GM18873 (cell line): ENCODE measurements around the gene PRMT9.

ENCODE experiments used
- ATAC-seq: cut with Tn5 transposase; IDR thresholded peaks from one replicate; pipeline ENCODE4 v1.9.1; 2021; ENCODE audit warnings: mild to moderate bottlenecking, moderate library complexity, moderate number of reproducible peaks; ENCODE audit not compliant: unreplicated experiment, low FRiP score

Gene PRMT9

GRCh38 chr4:147683717-147684700, at the start of gene PRMT9:
Gene PRMT9 (minus strand): TSS chr4:147684163. CDS start chr4:147683987, 176 bp downstream.
- peak; percentile 99 for ATAC-seq

GRCh38 chr4:147732518-147733235, 48.7 kb upstream of the PRMT9 start:
- ATAC-seq, result no peak

DNA sequence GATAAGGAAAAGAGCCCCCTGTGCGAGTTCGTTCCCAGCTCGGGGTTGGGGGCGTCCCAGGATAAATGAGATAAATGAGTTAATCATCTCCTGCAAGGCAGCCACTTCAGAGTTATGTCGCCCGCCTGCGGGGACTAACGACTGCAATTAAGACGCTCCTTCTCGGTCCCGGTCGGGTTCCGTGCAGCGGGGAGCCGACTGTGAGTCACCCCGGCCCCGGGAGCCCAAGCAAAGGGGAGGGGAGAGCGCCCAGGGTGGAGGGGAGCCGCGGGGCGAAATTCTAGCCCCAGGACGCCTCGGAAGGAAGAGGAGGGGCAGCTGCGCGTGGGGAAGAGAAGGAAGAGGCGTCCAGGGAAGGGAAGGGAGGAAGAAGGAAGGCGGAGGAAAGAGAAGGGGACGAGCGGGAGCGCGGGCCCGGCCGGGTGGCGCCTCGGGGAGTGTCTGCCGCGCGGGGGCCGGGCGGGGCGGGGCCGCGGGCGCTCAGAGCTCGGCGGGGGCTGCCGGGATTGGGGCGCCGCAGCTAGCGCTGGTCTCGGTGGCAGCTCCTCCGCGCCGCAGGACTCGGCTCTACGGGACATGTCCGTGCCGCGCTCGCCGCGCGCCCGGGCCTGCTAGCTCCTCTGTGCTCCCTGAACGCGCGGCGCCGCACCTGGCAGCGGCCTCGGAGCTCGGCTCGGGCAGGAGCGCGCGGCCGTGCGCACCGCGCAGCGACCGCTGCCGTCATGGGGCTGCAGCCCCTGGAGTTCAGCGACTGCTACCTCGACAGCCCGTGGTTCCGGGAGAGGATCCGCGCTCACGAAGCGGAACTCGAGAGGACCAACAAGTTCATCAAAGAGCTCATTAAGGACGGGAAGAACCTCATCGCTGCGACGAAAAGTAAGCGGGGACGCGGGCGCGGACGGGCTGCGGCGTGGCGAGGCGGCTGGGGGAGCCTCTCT, 47.9 kb upstream of the PRMT9 start, which contains the start of gene ARHGAP10:
Gene ARHGAP10, plus strand, starts transcription at position 509 of the 938 bp plus-strand sequence. Its CDS starts 214 bp downstream, at position 723.
- ATAC-seq, result peak; percentile 39

- no peak for ATAC-seq
These were observed 46.4 kb upstream of the PRMT9 start for GRCh38 chr4:147730333-147730732.

- no peak for ATAC-seq
These were observed 43.6 kb upstream of the PRMT9 start for GRCh38 chr4:147727476-147728028.

GRCh38 chr4:147725673-147726072, 41.7 kb upstream of the PRMT9 start:
- no peak for ATAC-seq

DNA sequence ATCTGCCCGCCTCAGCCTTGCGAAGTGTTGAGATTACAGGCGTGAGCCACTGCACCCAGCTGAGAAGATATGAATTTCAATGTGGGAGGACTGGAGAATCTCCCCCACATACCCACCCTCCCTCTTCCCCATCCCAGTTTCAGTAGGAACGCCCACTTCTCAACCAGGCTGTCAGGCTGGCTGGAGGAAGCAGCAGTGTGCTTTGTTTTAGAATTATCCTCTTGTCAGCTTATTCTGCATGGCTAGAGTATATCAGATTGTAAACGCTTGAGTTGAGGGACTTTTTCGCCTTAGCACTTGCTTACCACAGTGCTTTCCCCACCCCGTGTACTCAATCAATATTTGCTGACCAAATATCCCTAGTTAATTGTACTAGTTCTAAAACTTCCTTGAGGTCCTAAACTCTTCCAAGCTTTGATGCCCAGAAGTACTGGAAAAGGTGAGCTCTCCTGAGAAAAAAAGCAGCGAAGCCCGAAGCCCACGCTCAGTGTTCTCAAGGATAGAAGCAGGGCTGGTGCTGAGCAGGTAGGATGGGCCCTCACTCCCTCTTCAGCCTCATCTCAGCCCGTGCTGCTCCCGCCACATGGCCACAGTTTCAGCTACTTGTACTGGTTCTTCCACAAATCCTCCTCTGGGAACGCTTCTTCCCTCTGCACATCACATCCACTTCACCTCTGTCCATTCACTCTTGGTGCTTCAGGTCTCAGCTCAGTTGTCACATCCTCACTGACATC, 40.7 kb upstream of the PRMT9 start:
- ATAC-seq, result no peak

DNA sequence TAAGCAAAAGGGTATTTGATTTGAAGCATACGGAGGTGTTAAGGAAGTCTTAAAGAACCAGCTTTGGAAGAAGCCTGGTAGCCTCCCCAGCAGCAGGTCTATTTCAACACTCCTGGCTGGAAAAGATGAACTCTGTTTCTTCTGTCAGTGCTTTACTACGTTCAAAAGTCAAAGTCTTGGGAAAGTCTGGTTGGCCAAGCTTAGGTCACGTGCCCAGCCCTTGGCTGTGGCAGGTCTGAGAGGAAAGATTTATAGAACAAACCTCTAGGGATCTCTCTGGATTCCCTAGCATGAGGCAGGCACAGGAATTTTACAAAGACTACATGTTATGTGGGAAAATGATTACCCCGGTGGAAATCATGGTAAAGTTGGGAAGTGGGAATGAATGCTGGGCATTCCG, 39.4 kb upstream of the PRMT9 start:
- no peak for ATAC-seq

DNA sequence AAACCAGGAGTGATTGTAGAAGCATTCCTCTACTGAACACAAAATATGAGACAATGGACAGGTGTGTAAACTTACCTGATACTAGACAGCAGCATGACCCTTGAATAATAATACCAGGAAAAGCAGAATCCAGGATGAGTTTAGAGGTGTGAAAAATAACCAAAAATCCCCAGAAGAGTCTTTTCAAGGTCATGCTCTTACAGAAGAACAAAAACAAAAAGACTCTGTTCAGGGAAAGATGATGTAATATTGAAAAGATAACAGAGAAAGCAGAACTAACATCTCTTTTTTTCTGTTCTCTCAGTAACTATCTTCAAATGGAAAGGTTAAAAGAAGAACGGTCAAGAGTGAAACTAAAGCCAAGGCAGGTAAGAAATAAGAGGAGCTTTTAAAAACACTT, 33.9 kb upstream of the PRMT9 start:
- peak; percentile 88 for ATAC-seq

DNA sequence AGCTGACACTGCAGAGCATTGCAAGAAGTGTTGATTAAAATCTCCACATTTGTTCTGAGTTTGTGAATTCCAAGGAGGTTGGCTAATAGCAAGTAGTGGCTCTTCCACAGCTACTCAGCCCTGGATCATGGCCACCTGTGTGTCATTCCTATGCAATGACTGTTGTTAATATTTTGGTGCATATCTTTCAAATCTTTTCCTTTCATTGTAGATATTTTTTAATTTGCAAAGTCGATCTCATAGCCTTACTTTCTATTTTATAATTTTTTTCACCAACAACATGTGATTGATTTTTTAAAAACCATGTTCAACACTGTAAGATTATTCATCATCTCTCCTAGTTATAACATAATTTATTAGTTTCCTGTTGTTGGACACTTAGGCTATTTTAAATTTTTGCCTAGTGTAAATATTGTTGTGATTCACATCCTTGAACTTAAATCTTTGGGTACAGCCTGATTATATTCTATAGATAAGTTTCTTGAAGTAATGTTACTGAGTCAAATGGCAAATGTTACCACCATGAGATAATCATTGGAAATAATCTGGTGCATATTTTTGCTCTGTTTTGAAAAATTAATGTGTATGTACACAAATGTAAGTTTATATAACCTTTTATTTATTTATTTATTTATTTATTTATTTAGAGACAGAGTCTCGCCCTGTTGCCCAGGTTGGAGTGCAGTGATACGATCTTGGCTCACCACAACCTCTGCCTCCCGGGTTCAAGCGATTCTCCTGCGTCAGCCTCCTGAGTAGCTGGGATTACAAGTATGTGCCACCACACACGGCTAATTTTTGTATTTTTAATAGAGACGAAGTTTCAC, 30.8 kb upstream of the PRMT9 start:
- no peak for ATAC-seq

- ATAC-seq, result no peak
These were observed 26.0 kb upstream of the PRMT9 start for GRCh38 chr4:147709999-147710398.

DNA sequence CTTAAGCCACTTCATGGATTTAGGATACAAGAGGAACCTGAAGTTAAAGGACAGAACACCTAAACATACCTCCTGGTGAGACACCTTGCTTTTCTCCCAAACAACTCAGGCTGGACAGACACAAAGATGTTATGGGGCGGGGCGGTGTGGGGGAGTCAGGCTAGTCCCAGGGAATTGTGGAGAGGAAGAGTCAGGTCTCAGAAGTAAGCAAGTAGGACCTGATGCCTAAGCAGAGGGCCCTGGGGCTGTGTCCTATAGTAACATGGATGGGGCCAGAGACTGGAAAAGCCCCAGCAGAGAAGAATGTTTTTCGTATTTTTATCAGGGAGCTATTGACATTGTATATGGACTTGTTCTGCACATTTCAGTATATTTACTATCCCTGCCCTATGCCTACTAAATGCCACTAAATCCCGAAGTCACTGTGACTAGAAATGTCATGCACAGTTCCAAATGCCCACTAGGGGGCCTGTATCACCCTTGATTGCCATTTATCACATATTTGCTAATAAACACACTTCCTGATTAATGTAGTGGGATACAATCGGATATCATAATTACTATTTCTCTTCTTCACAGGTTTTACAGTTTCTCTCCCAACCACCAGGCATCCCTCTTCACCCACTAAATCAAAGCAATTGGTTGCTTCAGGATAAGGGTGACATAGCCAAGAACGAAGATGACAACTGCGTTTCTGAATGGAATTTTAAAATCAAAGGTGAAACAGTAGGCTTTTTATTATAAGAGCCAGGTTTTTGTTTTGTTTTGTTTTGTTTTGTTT, 24.1 kb upstream of the PRMT9 start:
- no peak for ATAC-seq

DNA sequence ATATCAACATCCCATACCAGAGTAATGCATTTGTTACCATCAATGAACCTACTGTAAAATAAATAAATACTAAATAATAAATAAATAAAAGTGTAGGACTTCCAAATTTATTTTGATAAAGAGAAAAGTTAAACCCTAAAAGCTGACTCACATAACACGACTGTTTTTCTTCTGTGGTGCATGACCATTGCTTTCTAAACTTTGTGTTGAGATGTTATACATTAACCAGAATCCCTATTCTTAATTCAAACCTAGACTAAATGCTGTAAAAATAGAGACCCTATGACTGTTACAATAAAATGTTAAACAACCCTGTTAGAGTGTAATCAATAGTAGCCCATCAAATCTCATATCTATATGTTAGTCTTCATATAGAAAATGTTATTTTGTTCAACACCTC, 20.9 kb upstream of the PRMT9 start:
- ATAC-seq, result no peak

DNA sequence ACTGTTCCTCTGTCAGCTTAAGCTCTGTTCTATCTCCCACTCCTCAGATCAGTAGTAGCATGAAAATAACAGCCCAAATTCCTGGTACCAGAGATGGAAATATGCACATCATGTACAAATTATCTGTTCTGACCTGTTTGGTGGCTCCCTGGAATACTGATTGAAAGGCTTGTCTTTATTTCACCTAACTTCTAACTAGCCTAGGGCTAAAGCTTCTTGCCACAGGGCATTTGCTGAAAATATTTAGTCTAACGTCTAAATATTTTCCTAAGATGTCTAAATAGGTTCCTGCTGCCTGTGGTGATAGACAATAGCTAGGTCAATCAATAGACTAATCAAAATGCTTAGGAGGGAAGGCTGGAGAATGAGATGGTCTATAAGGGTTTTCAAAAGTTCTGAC, 12.9 kb upstream of the PRMT9 start:
- ATAC-seq, result no peak

DNA sequence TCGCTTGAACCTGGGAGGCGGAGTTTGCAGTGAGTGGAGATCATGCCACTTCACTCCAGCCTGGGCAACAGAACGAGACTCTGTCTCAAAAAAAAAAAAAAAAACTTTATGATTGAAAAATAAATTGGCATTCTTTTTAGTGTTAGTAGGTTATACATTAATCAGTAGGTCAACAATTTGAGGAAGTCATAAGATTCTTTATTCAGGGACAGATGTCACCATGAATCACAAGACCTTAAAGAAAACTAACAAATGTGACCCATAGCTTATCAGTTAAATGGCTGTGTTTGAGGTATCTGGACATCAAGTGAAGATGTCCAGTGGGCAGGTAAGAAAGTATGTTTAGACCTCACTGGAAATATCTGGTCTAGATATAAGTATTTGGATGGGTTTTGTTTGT, 9.3 kb upstream of the PRMT9 start:
- ATAC-seq, result no peak

- ATAC-seq, result no peak
These were observed 7.9 kb upstream of the PRMT9 start for GRCh38 chr4:147691820-147692219.

- no peak for ATAC-seq
These were observed 5.1 kb upstream of the PRMT9 start for GRCh38 chr4:147689067-147689466.

DNA sequence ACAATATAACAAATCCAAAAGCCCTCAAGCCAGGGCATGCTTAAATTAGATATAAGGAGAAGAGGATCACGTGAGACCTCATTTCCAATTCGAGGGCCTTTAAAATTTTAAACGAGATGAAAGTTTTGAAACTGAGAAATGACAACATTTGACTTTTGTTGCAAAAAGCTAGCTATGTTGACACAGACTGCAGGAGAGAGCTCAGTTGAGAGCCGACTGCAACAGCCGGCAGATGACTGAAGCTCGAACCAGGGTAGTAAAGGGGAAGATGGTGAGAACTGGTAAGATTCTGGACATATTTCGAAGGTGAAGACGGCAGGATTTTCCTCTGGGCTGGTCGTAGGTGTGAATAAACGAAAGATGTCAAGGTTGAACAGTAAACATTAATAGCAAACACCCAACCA, 773 bp downstream of the PRMT9 start:
- ATAC-seq, result no peak
